ENCODE data around the gene NINJ1. TPM values are rescaled to one million over a fixed set of nuclear protein-coding genes. Genes with fewer than 3 reads are reported as not detected.

NINJ1 gene
- total and polyA plus RNA-seq, 2 of the 13 experiments (the other 11 are each of a cell fraction or from before 2014, with no cell fraction given), result 81.2 to 92.1 TPM

DNA sequence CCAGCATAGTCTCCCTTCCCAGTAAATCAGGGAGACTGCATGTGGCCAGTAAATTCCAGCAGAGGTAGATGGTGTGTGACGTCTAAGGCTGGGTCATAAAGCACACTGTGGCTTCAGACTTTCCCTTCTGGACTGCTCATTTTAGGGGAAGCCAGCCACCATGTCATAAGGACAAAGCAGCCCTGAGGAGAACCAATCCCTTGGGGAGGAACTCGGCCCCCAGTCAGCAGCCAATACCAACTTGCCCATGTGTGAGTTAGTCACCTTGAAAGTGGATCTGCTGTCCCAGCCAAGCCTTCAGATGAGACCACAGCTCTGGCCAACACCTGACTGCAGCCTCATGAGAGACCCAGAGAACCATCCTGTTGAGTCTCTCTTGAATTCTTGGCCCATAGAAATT is 14.7 kb upstream of the NINJ1 start:
- no peak overlapping the region for H3K4me3 ChIP-seq (replicated peaks in 1 of 3; ENCODE audit: insufficient read depth in 1 of 3, low read depth in 2 of 3, low read length in 3 of 3)
- ATAC-seq, result no peak
- H3K27me3 ChIP-seq (ENCODE audit: control insufficient read depth in 1 of 2, insufficient read depth in 2 of 2, low read length in 2 of 2), result peaks cover 0 to 2% of the 10 kb centered on the region in 2 experiments; a peak in 1 of 5 replicates
- 50% methylated on average over 2 of the region's 2 CpGs for whole genome bisulfite sequencing (ENCODE audit: low lambda C conversion rate)
- intact Hi-C loops (cut with micrococcal nuclease; ENCODE audit: unreplicated experiment), result no loop called here
- FAIRE-seq, result no peak
- peaks cover 20% of the 10 kb centered on the region for H3K4me1 ChIP-seq (ENCODE audit: insufficient read depth, low read length)
- no peak for DNase-seq (ENCODE audit: low spot score)
- H3K79me2 ChIP-seq (ENCODE audit: insufficient read depth, low read length), result no peaks in the 10 kb centered on the region
- H2AFZ ChIP-seq (ENCODE audit: low read length), result no peak overlapping the region
- no peak for TF ChIP-seq ZNF558 (CRISPR knock-in tag; IDR thresholded peaks at IDR 0.05; ENCODE audit: borderline replicate concordance)
- TF ChIP-seq FOSL2 (CRISPR knock-in tag; IDR thresholded peaks at IDR 0.05), result no peak
- no peak for TF ChIP-seq ZNF530 (CRISPR knock-in tag; IDR thresholded peaks at IDR 0.05; ENCODE audit: low read depth)
- TF ChIP-seq, protein P1, sequence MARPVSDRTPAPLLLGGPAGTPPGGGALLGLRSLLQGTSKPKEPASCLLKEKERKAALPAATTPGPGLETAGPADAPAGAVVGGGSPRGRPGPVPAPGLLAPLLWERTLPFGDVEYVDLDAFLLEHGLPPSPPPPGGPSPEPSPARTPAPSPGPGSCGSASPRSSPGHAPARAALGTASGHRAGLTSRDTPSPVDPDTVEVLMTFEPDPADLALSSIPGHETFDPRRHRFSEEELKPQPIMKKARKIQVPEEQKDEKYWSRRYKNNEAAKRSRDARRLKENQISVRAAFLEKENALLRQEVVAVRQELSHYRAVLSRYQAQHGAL (CRISPR knock-in tag; IDR thresholded peaks at IDR 0.05; ENCODE audit: not compliant biosample characterization), result no peak
- no peak for TF ChIP-seq DNMT3B (CRISPR knock-in tag; conservative IDR thresholded peaks at IDR 0.05)
- no peak for TF ChIP-seq ZNF224 (CRISPR knock-in tag; IDR thresholded peaks at IDR 0.05)
- no peak for TF ChIP-seq ERF (CRISPR knock-in tag; IDR thresholded peaks at IDR 0.05)
- no peak for TF ChIP-seq ZNF331 (CRISPR knock-in tag; IDR thresholded peaks at IDR 0.05)
- TF ChIP-seq ZNF691 (CRISPR knock-in tag; IDR thresholded peaks at IDR 0.05; ENCODE audit: borderline replicate concordance, low read depth), result no peak
- TF ChIP-seq, protein P2, sequence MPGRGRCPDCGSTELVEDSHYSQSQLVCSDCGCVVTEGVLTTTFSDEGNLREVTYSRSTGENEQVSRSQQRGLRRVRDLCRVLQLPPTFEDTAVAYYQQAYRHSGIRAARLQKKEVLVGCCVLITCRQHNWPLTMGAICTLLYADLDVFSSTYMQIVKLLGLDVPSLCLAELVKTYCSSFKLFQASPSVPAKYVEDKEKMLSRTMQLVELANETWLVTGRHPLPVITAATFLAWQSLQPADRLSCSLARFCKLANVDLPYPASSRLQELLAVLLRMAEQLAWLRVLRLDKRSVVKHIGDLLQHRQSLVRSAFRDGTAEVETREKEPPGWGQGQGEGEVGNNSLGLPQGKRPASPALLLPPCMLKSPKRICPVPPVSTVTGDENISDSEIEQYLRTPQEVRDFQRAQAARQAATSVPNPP (CRISPR knock-in tag; IDR thresholded peaks at IDR 0.05), result no peak
- TF ChIP-seq MTF1 (CRISPR knock-in tag; IDR thresholded peaks at IDR 0.05), result no peak
- no peak for TF ChIP-seq NFIB (CRISPR knock-in tag; IDR thresholded peaks at IDR 0.05; ENCODE audit: borderline replicate concordance)
- TF ChIP-seq NFKB2 (CRISPR knock-in tag; IDR thresholded peaks at IDR 0.05; ENCODE audit: borderline replicate concordance), result no peak
- no peak for TF ChIP-seq FOXM1 (CRISPR knock-in tag; IDR thresholded peaks at IDR 0.05)
- TF ChIP-seq ELK4 (CRISPR knock-in tag; IDR thresholded peaks at IDR 0.05; ENCODE audit: borderline replicate concordance), result no peak
- TF ChIP-seq FOSL1 (CRISPR knock-in tag; IDR thresholded peaks at IDR 0.05; ENCODE audit: borderline replicate concordance), result no peak
- TF ChIP-seq ZNF543 (CRISPR knock-in tag; IDR thresholded peaks at IDR 0.05), result no peak
- TF ChIP-seq ZNF737 (CRISPR knock-in tag; IDR thresholded peaks at IDR 0.05; ENCODE audit: borderline replicate concordance), result no peak
- no peak for TF ChIP-seq PHF5A (CRISPR knock-in tag; IDR thresholded peaks at IDR 0.05; ENCODE audit: low read depth, unreplicated experiment)
- TF ChIP-seq ARNT (IDR thresholded peaks at IDR 0.05), result no peak
- H3K9ac ChIP-seq (ENCODE audit: insufficient read depth, low read depth, low read length), result no peak overlapping the region
- H3K9me3 ChIP-seq (ENCODE audit: low read length), result no peaks in the 10 kb centered on the region
- in situ Hi-C loops (cut with HindIII; ENCODE audit: extremely low pct_ligation_motif_present, low pct_unique_long_range_greater_than_20kb), result no loop called here
- no TSS peak for BruUV-seq (replicated peaks)
- ChIA-PET POLR2A (interaction anchor here (3.3 kb wide), 1 partner anchor 14 kb away, joined by 15 read pairs; the partner anchor contains the start of gene NINJ1), CTCF (ENCODE audit: low intra/inter-chr PET ratio, low total read pairs) (no interaction called here)
- no peak overlapping the region for H3K27ac ChIP-seq (ENCODE audit: extremely low read length, insufficient read depth, low read length)
- H4K20me1 ChIP-seq (ENCODE audit: insufficient read depth, low read length), result no peaks in the 10 kb centered on the region
- H3K36me3 ChIP-seq (replicated peaks in 1 of 2; ENCODE audit: control insufficient read depth in 1 of 2, insufficient read depth in 2 of 2, low read length in 2 of 2), result no peaks in the 10 kb centered on the region
- H3K4me2 ChIP-seq (ENCODE audit: low read depth, low read length), result no peak overlapping the region
